GM21360 (cell line): ENCODE results near the gene SAPCD2.

Experiments
- ATAC-seq: cut with Tn5 transposase; IDR thresholded peaks from one replicate; pipeline ENCODE4 v1.9.1; 2021; ENCODE audit warnings: mild to moderate bottlenecking, moderate library complexity; ENCODE audit not compliant: unreplicated experiment

Gene SAPCD2

DNA sequence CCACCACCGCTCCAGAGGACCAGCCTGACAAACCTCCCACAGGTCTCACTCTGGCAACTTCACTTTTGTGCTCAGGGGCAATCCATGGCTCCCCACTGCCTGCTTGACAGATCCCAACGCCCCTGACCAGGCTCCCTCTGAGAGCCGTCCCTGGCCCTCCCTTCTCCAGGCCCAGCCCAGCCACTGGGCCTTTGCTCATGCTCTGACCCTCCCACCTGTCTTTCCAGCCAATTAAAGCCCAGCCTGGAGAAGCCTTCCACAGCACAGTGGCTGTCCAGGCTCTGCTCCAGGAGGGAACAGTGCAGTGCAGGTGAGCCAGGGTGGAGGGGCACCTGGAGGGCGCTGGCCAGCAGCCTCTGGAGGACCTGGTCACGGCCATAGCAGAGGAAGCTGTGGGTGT lies 19.8 kb downstream of the SAPCD2 start:
- ATAC-seq = no peak

DNA sequence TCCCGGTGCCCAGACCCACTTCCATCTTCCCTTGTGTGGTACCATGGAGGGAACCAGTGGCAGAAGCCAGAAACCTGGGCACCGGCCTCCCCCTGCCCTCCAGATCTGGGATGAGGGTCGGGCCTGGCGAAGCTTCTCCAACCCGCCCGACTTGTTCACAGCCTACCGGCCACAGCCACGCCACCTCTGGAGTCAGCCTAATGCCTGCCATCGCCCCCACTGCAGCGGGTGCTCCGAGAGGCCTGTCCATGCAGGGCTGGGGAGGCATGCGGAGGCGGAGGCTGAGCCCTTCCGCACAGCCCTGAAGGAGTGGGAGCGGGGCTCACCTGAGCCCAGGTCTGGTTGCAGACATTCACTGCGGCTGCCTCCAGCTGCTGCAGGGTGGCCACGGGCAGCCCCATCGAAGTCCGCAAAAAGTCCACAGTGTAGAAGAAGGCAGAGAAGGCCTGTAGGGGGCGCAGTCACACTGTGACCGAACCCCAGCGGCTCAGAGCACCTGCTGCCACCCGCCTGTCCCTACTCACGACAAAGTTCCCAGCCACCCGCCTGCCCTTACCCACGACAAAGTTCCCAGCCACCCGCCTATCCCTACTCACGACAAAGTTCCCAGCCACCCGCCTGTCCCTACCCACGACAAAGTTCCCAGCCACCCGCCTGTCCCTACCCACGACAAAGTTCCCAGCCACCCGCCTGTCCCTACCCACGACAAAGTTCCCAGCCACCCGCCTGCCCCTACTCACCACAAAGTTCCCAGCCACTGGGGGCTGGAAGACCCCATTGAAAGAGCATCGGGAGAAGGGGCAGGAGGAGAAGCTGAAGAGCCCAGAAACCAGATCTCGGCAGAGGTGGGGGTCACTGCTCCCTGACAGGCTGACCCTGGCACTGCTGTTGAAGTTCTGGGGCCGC lies 20.6 kb downstream of the SAPCD2 start:
- ATAC-seq = no peak

DNA sequence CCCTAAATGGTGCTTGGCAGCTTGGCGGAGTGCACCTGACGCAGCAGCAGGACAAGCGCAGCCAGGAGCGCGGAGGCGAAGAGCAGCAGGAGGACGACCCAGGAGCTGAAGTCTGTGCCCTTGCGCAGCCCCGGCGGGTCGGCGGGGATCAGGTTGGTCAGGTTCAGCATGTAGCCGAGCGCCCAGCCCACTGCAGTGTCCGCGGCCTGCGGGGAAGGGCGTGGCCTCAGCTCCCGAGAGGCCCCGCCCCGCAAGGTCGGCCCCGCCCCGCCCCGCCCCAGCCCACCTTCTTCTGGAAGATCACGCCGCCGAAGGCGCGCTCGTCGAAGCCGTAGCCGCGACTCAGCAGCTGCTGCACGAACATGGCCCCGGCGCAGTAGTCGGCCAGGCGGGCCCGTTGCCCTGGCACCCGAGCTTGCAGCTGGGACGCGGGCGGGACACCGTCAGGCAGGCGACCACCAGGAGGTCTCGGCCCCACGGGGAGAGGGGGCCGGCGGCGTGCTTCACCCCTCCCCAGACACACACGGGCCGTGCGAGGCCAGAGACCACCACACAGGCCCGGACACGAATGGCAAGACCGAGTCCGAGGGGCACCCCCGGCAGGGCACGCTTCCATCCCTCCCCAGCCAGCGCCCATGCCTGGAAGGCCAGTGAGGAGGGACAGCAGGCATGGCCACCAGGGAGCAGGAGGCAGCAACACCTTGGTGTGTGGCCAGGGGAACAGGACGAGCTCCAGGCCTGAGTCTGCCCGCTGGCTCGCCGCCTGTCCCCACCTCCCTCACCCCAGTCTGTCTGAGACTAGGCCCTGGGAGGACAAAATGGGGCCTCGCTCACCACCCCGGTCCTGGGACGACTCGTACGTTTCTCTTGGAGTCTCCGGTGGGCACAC lies 21.5 kb downstream of the SAPCD2 start:
- ATAC-seq = no peak

DNA sequence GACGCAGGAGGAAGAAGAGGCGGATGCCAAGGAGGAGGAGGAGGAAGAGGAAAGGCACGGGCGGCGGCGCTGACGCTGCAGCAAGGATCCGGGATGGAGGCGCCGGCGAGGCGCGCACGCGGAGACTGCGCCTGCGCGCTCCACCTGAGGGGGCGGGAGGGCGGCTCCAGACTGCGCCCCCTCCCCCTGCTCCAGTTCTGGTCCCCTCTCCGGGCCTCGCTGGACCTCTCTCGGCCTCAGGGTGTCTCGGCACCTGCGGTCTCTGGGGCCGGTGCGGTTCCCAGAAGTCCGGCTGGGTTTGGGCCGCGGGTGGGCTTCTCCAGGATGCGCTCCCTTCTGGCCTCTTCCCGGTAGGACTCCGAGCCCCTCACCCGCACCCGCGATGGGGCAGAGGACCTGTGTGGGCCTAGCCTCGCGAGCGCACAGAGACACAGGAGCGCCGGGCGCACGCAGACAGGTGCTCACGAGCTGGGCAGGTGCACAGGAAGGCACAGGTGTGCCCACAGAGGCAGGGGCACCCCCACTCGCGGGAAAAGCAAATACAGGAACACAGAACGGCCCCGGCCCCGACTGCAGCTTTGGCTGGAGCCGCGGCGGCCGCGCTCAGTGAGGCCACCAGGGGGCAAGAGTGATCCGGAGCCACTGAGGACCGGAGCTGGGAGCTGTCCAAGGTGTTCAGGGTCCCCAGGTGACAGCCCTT lies 24.1 kb downstream of the SAPCD2 start, which contains the start of gene NPDC1:
Gene NPDC1 (minus strand): TSS at position 90 of the 700 bp plus-strand sequence. CDS start 188 bp downstream, outside the sequence.
- no peak for ATAC-seq

DNA sequence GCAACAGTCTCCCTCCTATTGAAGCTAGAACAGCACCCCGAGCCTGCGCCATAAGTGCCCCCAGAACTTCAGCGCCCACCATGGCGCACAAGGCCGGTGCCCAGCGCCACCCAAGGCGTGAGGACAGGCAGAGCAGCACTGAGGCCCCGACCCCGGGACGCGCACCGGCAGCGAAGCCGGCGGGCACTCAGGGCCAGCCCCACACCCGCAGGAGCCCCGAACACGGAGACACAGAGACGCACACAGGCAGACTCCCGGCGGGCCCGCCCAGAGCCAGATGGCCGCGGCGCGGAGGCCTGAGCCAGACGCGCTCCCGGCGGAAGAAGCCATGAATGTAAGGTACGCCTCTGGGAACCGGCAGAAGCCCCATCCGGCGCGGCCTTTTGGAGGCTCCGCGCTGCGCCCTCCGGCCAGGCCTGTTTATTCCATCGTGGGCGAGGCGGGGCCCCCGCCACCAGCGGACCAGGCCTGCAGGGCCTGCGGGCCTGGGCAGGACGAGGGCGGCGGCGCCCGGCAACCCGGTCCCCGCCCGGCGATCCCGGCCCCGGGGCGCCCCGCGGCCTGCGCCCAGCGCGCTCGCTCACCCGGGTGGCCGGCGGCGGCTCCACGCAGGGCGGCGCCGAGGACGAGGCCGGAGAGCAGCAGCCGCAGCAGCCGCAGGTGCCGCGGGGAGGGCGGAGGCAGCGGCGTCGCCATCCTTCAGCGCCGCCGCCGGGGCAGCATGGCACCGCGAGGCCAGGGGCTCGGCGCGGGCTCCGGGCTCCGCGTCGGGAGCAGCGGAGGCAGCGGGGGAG lies 24.9 kb downstream of the SAPCD2 start:
- ATAC-seq = no peak

DNA sequence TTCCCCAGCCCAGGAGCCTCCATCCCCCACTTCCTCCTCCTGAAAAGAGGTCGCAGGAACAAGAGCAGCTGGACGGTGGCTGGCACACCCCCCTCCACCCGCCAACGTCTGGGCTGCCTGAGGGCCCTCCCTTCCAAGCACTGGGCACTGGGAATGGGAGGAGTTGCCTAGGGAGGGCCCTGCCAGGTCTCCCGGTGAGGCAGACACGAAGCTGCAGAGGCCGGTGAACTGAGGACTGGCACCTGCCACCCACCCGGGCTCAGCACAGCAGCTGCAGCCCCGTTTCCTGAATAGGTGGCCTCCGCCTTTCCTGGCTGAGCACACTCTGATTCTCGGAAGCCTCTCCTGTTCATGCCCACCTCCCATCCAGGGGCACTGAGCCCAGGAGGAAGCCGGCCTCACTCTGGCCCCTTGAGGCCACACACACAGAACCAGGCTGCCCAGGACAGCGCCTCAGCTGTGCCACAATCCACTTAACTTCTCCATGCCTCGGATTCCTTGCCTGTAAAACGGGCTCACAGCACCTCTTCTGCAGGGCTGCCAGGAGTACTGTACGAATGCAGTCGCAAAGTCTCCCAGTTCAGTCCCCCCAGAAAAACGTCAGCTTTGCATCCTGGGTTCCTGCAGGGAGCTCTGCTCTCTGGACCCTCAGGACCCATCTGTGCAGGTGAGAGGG lies 25.7 kb downstream of the SAPCD2 start:
- ATAC-seq = no peak

DNA sequence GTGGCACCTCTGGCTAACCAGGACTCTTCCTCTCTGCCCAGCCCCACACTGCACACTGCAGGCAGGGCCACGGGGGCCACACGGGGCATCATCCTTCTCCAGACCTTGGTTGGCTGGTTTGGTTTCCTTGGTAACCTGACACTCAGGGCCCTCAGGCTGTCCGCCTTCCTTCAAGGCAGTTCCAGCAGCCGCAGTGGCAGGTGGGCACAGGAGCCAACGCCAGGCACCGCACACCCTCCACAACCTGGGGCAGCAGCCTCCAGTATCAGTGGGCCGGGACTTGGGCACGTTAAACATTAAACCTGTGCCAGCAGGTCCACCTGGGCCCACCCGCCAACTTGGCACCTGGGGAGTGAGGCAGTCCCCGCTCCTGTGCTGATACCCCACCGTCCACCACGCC lies 26.3 kb downstream of the SAPCD2 start:
- no peak for ATAC-seq

DNA sequence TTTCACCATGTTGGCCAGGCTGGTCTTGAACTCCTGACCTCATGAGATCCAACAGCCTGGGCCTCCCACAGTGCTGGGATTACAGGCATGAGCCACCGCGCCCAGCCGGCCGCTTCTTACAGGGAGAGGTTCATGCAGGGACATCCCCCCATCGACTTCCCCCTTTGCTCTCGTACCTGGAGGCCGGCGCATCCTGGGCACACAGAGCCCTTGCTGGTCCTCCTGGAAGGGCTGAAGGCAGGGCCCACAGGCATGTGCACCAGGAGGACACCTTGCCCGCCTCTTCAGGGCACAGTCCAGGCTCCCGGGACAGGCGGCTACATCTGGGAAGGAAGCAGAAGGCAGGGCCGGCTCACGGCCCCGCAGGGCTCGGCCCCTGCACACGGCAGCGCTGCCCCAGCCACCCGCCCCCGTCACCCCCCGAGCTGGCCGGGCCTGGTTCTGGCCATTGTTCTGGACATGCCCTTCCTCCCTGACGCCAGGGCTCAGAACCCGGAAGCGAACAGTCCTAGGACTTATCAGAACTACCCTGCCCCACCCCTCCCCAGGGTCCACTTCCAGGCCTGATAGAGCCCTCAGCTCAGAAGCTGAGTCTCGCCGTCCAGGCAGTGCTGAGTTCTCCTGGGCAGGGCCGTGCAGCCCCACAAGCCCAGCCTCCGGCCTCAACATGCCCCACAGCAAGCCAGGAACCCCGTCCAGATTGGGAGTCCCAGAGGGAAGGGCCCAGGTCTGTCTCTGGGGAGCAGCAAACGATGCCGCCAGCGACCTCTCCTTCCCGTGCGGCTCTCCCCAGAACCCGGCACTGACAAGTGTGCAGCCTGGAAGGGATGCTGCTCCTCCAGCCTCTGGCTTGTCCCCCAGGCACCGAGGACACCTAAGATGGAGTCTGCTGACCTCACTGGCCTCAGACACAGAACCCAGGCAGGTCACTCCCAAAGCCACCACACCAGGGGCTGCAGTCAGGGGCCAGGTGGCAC lies 27.3 kb downstream of the SAPCD2 start:
- ATAC-seq = no peak

DNA sequence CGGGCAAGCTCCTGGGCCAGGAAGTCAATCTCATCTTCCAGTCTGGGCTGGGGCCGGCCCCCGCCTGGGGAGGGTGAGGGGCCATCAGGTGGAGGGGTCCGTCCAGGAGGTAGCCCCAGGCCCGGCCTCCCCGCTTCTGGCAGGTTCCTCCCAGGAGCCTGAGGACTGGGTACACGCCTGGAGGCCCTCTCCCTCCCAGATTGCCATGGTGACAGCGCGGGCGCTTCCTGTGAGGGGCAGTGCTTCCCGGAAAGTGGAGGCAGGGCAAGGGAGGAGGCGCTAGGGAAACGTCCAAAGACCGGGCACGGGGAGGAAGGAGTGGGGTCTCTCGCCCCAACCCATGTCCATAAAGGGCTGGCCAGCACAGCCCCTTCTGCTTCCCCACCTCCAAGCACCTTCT lies 29.2 kb downstream of the SAPCD2 start:
- ATAC-seq = no peak

DNA sequence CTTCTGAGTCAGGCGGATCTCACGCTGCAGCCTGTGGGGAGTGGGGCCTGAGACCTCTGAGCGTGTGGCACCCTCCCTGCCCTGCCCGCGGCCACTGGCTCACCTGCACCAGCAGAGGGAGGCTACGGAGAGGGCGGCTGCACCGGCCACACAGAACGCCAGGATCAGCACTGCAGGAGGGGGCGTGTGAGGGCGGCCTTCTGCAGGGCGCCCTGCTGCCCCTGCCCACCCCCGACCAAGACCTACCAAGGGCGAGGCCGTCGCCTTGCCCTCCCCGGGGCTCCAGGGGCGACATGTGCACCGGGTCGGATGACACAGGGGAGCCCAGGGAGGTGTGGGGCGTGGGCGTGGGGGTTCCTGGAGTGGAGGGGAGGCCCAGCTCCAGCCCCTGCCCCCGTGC lies 29.8 kb downstream of the SAPCD2 start:
- no peak for ATAC-seq

DNA sequence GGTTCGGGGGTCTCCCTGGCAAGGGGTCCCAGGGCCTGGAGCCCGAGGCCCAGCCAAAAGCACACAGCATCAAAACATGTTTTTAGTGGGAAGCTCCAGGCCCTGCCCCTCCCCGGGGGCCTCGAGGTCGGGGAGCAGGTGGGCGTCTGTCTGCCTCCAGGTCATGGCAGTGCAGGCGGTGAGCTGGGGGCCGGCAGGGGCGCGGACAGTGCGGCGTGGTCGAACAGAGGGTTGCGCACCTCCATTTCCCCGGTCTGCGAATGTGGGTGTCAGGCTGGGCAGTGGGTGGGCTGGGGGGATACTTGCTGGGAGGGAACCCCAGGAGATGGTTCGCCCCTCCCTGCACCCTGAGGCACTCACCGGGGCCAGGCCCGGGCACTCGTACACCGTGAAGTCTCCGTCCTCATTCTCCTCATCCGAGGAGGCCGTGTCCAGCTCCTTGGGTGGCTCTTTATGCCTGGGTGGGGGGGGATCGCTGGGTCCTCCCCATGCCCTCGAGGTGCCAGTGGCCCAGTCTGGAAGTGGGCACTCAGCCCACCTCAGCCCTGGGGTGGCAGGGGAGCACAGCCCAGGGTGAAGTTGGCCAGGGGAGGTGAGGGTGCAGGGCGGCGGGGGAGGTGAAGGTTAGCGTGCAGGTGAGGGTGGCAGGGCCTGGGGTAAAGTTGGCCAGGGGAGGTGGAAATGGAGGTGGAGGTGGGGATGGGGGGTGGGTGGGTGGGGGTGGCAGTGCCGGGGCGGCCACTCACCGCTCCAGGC lies 30.6 kb downstream of the SAPCD2 start:
- no peak for ATAC-seq

DNA sequence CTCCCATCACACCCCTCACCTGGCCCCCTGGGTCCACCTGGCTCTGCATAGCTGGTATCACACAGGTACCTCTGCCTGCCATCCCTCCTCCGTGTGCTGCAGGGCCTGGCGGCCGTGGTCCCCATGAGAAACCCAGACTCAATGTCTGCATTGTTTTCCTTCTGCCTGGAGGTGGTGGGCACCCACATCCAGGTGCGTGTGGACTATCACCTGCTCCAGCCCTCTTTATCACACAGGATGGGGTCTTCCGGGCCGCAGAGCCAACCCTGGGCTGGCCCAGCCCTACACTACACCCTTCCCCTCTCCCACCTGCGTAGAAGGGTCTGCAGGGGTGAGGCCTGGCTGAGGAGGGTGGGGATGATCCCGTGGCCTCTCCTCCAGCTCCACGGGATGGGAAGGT lies 31.4 kb downstream of the SAPCD2 start:
- ATAC-seq = no peak

DNA sequence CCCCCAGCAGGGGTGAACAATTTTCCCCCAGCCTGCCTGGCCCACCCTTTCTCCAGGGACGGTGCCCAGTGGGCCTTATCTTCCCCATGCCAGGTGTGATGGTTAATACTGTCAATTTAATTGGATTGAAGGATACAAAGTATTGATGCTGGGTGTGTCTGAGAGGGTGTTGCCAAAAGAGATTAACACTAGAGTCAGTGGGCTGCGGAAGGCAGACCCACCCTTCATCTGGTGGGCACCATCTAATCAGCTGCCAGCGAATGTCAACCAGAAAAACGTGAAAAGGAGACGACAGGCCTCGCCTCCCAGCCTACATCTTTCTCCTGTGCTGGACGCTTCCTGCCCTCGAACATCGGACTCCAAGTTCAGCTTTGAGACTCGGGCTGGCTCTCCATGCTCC lies 32.9 kb downstream of the SAPCD2 start:
- no peak for ATAC-seq

DNA sequence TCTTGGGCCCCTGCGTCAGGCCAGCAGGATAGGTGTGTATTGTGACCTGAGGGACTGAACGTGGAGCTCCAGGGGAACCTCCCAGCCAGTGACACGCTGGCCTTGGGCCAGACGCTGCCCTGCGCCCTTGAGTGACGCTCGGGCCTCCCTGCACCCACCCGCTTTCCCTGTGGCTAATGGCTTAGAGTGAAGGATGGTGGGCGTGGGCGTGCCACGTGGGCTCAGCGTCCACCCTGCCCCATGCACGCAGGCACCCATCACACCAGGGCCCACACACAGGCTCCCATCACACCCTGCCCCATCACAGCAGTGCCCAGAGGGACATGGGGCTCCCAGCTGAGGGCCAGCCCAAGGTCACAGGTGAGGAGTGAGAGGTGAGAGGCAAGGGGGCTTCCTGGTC lies 33.3 kb downstream of the SAPCD2 start:
- no peak for ATAC-seq

DNA sequence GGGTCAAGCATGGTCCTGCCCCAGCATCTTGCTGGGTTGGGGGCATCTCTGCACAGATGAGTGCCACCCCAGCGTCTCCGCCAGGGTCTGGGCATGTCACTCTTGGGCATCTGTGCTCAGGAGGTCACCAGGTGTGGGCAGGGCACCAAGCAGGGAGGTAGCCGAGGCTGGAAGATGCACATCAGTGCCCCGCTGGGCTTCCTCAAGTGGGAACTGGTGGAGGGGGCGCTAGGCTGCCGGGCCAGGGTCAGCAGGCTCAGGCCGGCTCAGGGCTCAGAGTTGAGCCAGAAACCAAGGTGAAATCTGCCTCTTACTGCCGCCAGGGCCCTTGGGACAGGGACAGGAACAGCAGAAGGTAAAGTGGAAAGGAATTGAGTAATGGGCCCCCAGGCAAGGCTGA lies 34.4 kb downstream of the SAPCD2 start:
- ATAC-seq = no peak

DNA sequence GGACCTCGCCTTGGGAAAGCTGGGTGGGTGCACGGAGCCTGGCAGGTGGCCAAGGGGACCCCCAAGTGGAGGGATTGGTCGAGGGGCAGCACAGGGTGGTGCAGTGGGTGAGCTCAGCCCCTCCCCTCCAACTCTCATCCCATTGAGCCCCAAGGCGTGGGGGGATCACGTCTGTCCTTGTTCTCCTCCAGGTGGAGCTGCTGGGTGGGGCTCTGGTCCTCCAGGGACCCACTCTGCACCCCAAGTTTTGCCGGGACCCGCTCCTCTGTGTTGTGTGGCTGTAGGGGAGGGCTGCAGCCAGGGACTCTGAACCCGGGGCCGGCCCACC lies 34.9 kb downstream of the SAPCD2 start:
- no peak for ATAC-seq

DNA sequence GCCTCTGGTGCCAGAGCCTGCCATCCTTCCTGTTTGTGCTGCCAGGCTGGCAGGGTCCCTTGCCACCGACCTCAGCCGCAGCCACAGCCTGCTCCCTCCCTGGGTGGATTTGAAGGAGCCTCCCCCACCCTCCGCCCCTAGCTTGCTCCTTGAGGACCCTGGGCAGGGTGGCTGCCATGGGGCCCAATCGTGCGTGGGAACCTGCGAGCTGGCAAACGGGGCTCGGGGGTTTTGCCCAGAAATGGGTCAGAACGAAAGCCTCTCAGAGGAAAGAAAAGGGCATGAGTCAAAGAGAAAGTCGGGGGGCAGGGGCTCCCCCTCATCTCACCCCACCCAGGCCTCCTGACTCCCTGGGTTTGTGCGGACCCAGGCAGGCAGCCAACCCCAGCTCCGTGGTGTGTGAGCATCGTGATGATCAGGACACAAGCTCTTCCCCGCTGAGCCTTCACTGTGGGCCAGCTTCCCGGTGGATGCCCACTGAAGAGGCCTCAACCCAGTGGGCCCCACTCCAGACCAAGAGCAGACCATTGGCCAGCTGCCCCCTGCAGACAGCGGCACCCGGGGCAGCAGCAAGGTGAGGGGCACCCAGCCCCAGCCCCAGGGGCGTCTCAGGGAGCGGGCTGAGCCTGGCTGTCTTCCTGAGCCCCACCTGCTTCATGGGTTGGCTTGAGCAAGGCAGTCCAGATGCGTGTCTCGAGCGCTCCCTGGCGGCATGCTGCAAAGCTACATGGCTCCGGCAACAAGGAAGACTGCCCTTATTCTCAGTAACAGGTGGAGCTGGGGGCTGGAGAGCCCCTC lies 35.4 kb downstream of the SAPCD2 start:
- peak; percentile 60 for ATAC-seq
